GM23338 (cell line): ENCODE results near the gene FRMD4A. TPM values are rescaled to one million over a fixed set of nuclear protein-coding genes. Genes with fewer than 3 reads are reported as not detected.
"Not testable (repeated sequence)": the region's sequence is repeated elsewhere in the genome, so short reads cannot be mapped to it uniquely, and the experiment has no call there.

Experiments used
- ATAC-seq: fragments of 200-7000 bp; cut with Tn5 transposase; 3 replicates; pipeline ENCODE4 v1.9.1; 2020
- DNase-seq: peaks from one replicate; pipeline ENCODE4 v3.0.0-alpha.2; 2015; ENCODE audit warnings: low spot score
- H2AFZ ChIP-seq: fragments of 200-600 bp; sonication (generic); 2 replicates; pipeline ENCODE4 v1.8.0; 2016; ENCODE audit warnings: antibody characterized with exemption, mild to moderate bottlenecking, moderate library complexity
- H3F3A ChIP-seq: fragments of 200-600 bp; sonication (generic); replicated peaks from 2 replicates; pipeline ENCODE4 v1.8.0; 2017; ENCODE audit warnings: antibody characterized with exemption, mixed run types, low read depth
- H3K27ac ChIP-seq: fragments of 200-600 bp; sonication (generic); 2 replicates; pipeline ENCODE4 v1.6.1; 2016; ENCODE audit warnings: low read depth
- H3K27me3 ChIP-seq: fragments of 200-600 bp; sonication (generic); 2 replicates; pipeline ENCODE4 v1.8.0; 2016; ENCODE audit warnings: mild to moderate bottlenecking, mixed run types, moderate library complexity; ENCODE audit not compliant: insufficient read depth
- H3K36me3 ChIP-seq: fragments of 200-600 bp; sonication (generic); 2 replicates; pipeline ENCODE4 v1.8.0; 2016; ENCODE audit warnings: mild to moderate bottlenecking; ENCODE audit not compliant: insufficient read depth
- H3K4me1 ChIP-seq: fragments of 200-600 bp; sonication (generic); 2 replicates; pipeline ENCODE4 v1.8.0; 2016; ENCODE audit warnings: mild to moderate bottlenecking, moderate library complexity; ENCODE audit not compliant: insufficient read depth
- H3K4me2 ChIP-seq: fragments of 200-600 bp; sonication (generic); 2 replicates; pipeline ENCODE4 v1.7.1; 2017; ENCODE audit warnings: mixed run types
- H3K4me3 ChIP-seq: fragments of 200-600 bp; sonication (generic); 2 replicates; pipeline ENCODE4 v1.6.1; 2016; ENCODE audit warnings: mixed run types
- H3K79me2 ChIP-seq: fragments of 200-600 bp; sonication (generic); replicated peaks from 2 replicates; pipeline ENCODE4 v1.8.0; 2017; ENCODE audit warnings: mild to moderate bottlenecking; ENCODE audit not compliant: insufficient read depth
- H3K9me2 ChIP-seq: fragments of 200-600 bp; sonication (generic); 2 replicates; pipeline ENCODE4 v1.8.0; 2017; ENCODE audit not compliant: insufficient read depth
- H4K20me1 ChIP-seq: fragments of 200-600 bp; sonication (generic); replicated peaks from 2 replicates; pipeline ENCODE4 v1.8.0; 2017; ENCODE audit warnings: mild to moderate bottlenecking; ENCODE audit not compliant: insufficient read depth
- H3K27ac Mint-ChIP-seq: 2 replicates; pipeline ENCODE4 v1.8.0; 2020; ENCODE audit warnings: inconsistent platforms, mild to moderate bottlenecking, moderate library complexity, mixed read lengths
- H3K27me3 Mint-ChIP-seq: 3 replicates; pipeline ENCODE4 v1.8.0; 2022; ENCODE audit warnings: low read depth, mild to moderate bottlenecking, moderate library complexity, mixed read lengths, inconsistent platforms; ENCODE audit not compliant: insufficient read depth, poor library complexity
- H3K36me3 Mint-ChIP-seq: 3 replicates; pipeline ENCODE4 v1.8.0; 2021; ENCODE audit warnings: low read depth, mild to moderate bottlenecking, inconsistent platforms, moderate library complexity, mixed read lengths
- H3K4me1 Mint-ChIP-seq: 3 replicates; pipeline ENCODE4 v1.8.0; 2020; ENCODE audit warnings: mild to moderate bottlenecking, inconsistent platforms, mixed read lengths
- H3K4me3 Mint-ChIP-seq: 3 replicates; pipeline ENCODE4 v1.8.0; 2021; ENCODE audit warnings: moderate library complexity, mild to moderate bottlenecking, inconsistent platforms, mixed read lengths
- H3K9me3 Mint-ChIP-seq: 3 replicates; pipeline ENCODE4 v1.8.0; 2020; ENCODE audit warnings: moderate library complexity, mild to moderate bottlenecking, inconsistent platforms, mixed read lengths
- CREB1 ChIP-seq: fragments of 250-450 bp; sonication (Bioruptor Pico); IDR thresholded peaks from 2 replicates; pipeline ENCODE4 v1.5.0; 2020; ENCODE audit warnings: low read depth, mild to moderate bottlenecking, moderate library complexity
- ZNF331 ChIP-seq: fragments of 250-450 bp; sonication (Bioruptor Pico); IDR thresholded peaks from 2 replicates; pipeline ENCODE4 v1.5.0; 2020; ENCODE audit warnings: low read depth, mild to moderate bottlenecking, moderate library complexity
- polyA plus RNA-seq: library from polyadenylated mRNA; unstranded; fragments of >200 nt; fragmentation: Nextera tagmentation; extraction: Ambion mirVana; gene quantifications from 2 replicates; pipeline ENCODE4 v1.2.1, GENCODE V29; 2016
- total RNA-seq: library from RNA; depleted of rRNA; stranded (reverse); fragments of >200 nt; shearing (Covaris generic); gene quantifications from 2 replicates; pipeline ENCODE4 v1.2.3, GENCODE V29; 2014
- TF ChIP-seq, protein P1 (sequence below): fragments of 250-450 bp; sonication (Bioruptor Pico); IDR thresholded peaks from 2 replicates; pipeline ENCODE4 v1.5.0; 2020; ENCODE audit warnings: mild to moderate bottlenecking, moderate library complexity

FRMD4A gene
- total and polyA plus RNA-seq, 2 experiments from 2014 or later, result 14.0 to 20.1 TPM

GRCh38 chr10:14235566-14236195 is 95.0 kb downstream of the FRMD4A start (continued):
- TF ChIP-seq, protein P1, sequence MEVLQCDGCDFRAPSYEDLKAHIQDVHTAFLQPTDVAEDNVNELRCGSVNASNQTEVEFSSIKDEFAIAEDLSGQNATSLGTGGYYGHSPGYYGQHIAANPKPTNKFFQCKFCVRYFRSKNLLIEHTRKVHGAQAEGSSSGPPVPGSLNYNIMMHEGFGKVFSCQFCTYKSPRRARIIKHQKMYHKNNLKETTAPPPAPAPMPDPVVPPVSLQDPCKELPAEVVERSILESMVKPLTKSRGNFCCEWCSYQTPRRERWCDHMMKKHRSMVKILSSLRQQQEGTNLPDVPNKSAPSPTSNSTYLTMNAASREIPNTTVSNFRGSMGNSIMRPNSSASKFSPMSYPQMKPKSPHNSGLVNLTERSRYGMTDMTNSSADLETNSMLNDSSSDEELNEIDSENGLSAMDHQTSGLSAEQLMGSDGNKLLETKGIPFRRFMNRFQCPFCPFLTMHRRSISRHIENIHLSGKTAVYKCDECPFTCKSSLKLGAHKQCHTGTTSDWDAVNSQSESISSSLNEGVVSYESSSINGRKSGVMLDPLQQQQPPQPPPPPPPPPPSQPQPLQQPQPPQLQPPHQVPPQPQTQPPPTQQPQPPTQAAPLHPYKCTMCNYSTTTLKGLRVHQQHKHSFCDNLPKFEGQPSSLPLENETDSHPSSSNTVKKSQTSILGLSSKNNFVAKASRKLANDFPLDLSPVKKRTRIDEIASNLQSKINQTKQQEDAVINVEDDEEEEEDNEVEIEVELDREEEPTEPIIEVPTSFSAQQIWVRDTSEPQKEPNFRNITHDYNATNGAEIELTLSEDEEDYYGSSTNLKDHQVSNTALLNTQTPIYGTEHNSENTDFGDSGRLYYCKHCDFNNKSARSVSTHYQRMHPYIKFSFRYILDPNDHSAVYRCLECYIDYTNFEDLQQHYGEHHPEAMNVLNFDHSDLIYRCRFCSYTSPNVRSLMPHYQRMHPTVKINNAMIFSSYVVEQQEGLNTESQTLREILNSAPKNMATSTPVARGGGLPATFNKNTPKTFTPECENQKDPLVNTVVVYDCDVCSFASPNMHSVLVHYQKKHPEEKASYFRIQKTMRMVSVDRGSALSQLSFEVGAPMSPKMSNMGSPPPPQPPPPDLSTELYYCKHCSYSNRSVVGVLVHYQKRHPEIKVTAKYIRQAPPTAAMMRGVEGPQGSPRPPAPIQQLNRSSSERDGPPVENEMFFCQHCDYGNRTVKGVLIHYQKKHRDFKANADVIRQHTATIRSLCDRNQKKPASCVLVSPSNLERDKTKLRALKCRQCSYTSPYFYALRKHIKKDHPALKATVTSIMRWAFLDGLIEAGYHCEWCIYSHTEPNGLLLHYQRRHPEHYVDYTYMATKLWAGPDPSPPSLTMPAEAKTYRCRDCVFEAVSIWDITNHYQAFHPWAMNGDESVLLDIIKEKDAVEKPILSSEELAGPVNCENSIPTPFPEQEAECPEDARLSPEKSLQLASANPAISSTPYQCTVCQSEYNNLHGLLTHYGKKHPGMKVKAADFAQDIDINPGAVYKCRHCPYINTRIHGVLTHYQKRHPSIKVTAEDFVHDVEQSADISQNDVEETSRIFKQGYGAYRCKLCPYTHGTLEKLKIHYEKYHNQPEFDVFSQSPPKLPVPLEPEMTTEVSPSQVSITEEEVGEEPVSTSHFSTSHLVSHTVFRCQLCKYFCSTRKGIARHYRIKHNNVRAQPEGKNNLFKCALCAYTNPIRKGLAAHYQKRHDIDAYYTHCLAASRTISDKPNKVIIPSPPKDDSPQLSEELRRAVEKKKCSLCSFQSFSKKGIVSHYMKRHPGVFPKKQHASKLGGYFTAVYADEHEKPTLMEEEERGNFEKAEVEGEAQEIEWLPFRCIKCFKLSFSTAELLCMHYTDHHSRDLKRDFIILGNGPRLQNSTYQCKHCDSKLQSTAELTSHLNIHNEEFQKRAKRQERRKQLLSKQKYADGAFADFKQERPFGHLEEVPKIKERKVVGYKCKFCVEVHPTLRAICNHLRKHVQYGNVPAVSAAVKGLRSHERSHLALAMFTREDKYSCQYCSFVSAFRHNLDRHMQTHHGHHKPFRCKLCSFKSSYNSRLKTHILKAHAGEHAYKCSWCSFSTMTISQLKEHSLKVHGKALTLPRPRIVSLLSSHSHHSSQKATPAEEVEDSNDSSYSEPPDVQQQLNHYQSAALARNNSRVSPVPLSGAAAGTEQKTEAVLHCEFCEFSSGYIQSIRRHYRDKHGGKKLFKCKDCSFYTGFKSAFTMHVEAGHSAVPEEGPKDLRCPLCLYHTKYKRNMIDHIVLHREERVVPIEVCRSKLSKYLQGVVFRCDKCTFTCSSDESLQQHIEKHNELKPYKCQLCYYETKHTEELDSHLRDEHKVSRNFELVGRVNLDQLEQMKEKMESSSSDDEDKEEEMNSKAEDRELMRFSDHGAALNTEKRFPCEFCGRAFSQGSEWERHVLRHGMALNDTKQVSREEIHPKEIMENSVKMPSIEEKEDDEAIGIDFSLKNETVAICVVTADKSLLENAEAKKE (CRISPR knock-in tag), result no peak

- H3K9me3 Mint-ChIP-seq, result no peaks in the 10 kb centered on the region
- peak overlapping the region; percentile 61 for H2AFZ ChIP-seq
- no peaks in the 10 kb centered on the region for H3K27me3 ChIP-seq
These were observed 97.2 kb downstream of the FRMD4A start for GRCh38 chr10:14233566-14233965.

DNA sequence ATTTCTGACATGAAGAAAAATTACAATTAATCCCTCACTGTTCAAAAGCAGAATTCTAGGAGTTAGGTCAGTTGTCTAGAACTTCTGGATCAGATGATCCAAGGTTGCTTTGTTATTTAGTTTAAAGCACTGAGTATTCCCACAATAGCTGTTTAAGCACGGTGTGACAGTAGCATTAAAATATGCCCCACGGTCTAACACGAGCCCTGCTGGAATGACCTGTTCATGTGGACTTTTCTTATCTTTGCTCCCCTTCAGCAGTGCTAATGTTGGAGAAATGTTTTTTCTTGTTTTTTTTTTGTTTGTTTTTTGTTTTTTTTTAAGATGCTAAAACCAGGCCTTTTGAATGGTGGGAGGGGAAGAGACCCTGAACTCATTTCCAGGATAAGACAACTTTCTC is 101.9 kb downstream of the FRMD4A start:
- not testable (repeated sequence) for H4K20me1 ChIP-seq, H3K9me3 Mint-ChIP-seq, H3K27me3 ChIP-seq, H3K27ac Mint-ChIP-seq, H3K27me3 Mint-ChIP-seq, H3K27ac ChIP-seq, H2AFZ ChIP-seq, H3K4me2 ChIP-seq, H3K4me3 Mint-ChIP-seq, H3K9me2 ChIP-seq, H3K4me3 ChIP-seq, H3K36me3 ChIP-seq, ATAC-seq, H3F3A ChIP-seq, DNase-seq, H3K36me3 Mint-ChIP-seq, H3K79me2 ChIP-seq
- H3K4me1 Mint-ChIP-seq, result peaks cover 12% of the 10 kb centered on the region; the same call in 2 of the 3 replicates
- H3K4me1 ChIP-seq, result peaks cover 17% of the 10 kb centered on the region

More at GRCh38 chr10:14233566-14233965, 97.2 kb downstream of the FRMD4A start:
- Histone ChIP-seq H3K27ac (no peak overlapping the region), H3K9me2 (no peaks in the 10 kb centered on the region), H3F3A (no peaks in the 10 kb centered on the region), H3K4me2 (no peak overlapping the region), H3K79me2 (no peaks in the 10 kb centered on the region), H3K4me3 (no peak overlapping the region), H3K36me3 (no peaks in the 10 kb centered on the region), H3K4me1 (peaks cover 17% of the 10 kb centered on the region), H4K20me1 (no peaks in the 10 kb centered on the region)
- ATAC-seq (no peak), DNase-seq (peak; percentile 8)
- H3K4me1 Mint-ChIP-seq, result peaks cover 15% of the 10 kb centered on the region
- no peak overlapping the region for H3K4me3 Mint-ChIP-seq
- H3K36me3 Mint-ChIP-seq, result no peaks in the 10 kb centered on the region
- H3K27me3 Mint-ChIP-seq, result peaks cover 2% of the 10 kb centered on the region
- H3K27ac Mint-ChIP-seq, result no peak overlapping the region
- TF ChIP-seq ZNF331 (CRISPR knock-in tag), result no peak
- TF ChIP-seq CREB1 (CRISPR knock-in tag), result no peak
